H9 (cell line): ENCODE measurements around the gene FZD2. TPM values are rescaled to one million over a fixed set of nuclear protein-coding genes. Genes with fewer than 3 reads are reported as not detected.

Experiments
- DNase-seq: peaks from one replicate; pipeline ENCODE4 v3.0.0-alpha.2; 2017
- H2AFZ ChIP-seq: one replicate; pipeline ENCODE4 v1.6.1; 2013; ENCODE audit warnings: mild to moderate bottlenecking, low read length, control low read depth, moderate library complexity
- H2AK5ac ChIP-seq: 2 replicates; pipeline ENCODE4 v1.6.1; 2013; ENCODE audit warnings: low read length, control low read depth, mixed read lengths; ENCODE audit not compliant: insufficient read length
- H2BK120ac ChIP-seq: one replicate; pipeline ENCODE4 v1.6.1; 2013; ENCODE audit warnings: low read depth, mild to moderate bottlenecking, low read length, control low read depth, inconsistent platforms; ENCODE audit not compliant: poor library complexity, severe bottlenecking
- H2BK12ac ChIP-seq: 2 replicates; pipeline ENCODE4 v1.6.1; 2013; ENCODE audit warnings: low read length, control low read depth, mixed read lengths, low read depth; ENCODE audit not compliant: insufficient read length
- H2BK15ac ChIP-seq: 2 replicates; pipeline ENCODE4 v1.6.1; 2013; ENCODE audit warnings: low read depth, low read length, control low read depth
- H2BK20ac ChIP-seq: one replicate; pipeline ENCODE4 v1.6.1; 2013; ENCODE audit warnings: low read depth, mild to moderate bottlenecking, low read length, control low read depth, inconsistent platforms; ENCODE audit not compliant: poor library complexity, severe bottlenecking
- H2BK5ac ChIP-seq: 2 replicates; pipeline ENCODE4 v1.6.1; 2013; ENCODE audit warnings: low read length, control low read depth, mixed read lengths; ENCODE audit not compliant: insufficient read length
- H3K14ac ChIP-seq: 2 replicates; pipeline ENCODE4 v1.6.1; 2013; ENCODE audit warnings: low read length, control low read depth; ENCODE audit not compliant: insufficient read depth
- H3K18ac ChIP-seq: 2 replicates; pipeline ENCODE4 v1.6.1; 2013; ENCODE audit warnings: low read depth, mild to moderate bottlenecking, mixed read lengths, low read length, control low read depth; ENCODE audit not compliant: insufficient read length
- H3K23ac ChIP-seq: 2 replicates; pipeline ENCODE4 v1.6.1; 2013; ENCODE audit warnings: low read length, control low read depth, mixed read lengths, low read depth; ENCODE audit not compliant: insufficient read length
- H3K23me2 ChIP-seq: 2 replicates; pipeline ENCODE4 v1.6.1; 2013; ENCODE audit warnings: low read depth, mild to moderate bottlenecking, mixed read lengths, low read length, control low read depth; ENCODE audit not compliant: insufficient read length, poor library complexity, severe bottlenecking
- H3K27ac ChIP-seq: 2 replicates; pipeline ENCODE4 v1.5.1; 2013; ENCODE audit warnings: low read length, control low read depth, mixed read lengths, low read depth; ENCODE audit not compliant: insufficient read length
- H3K27me3 ChIP-seq: 2 replicates; pipeline ENCODE4 v1.6.1; 2013; ENCODE audit warnings: low read length, control low read depth, inconsistent platforms; ENCODE audit not compliant: insufficient read depth
- H3K4ac ChIP-seq: 2 replicates; pipeline ENCODE4 v1.6.1; 2013; ENCODE audit warnings: low read depth, mild to moderate bottlenecking, control low read depth, inconsistent platforms, low read length, moderate library complexity
- H3K4me1 ChIP-seq: 2 replicates; pipeline ENCODE4 v1.6.1; 2013; ENCODE audit warnings: low read length, control low read depth, inconsistent platforms; ENCODE audit not compliant: insufficient read depth
- H3K4me2 ChIP-seq: 2 replicates; pipeline ENCODE4 v1.6.1; 2013; ENCODE audit warnings: low read length, control low read depth, mixed read lengths; ENCODE audit not compliant: insufficient read length, insufficient read depth
- H3K56ac ChIP-seq: 2 replicates; pipeline ENCODE4 v1.6.1; 2013; ENCODE audit warnings: low read depth, mild to moderate bottlenecking, mixed read lengths, low read length, control low read depth; ENCODE audit not compliant: insufficient read length
- H3K79me1 ChIP-seq: 2 replicates; pipeline ENCODE4 v1.6.1; 2013; ENCODE audit warnings: low read depth, mild to moderate bottlenecking, moderate library complexity, low read length, control low read depth, inconsistent platforms; ENCODE audit not compliant: insufficient read depth, poor library complexity, severe bottlenecking
- H3K79me2 ChIP-seq: 2 replicates; pipeline ENCODE4 v1.6.1; 2013; ENCODE audit warnings: low read length, control low read depth, inconsistent platforms; ENCODE audit not compliant: insufficient read depth
- H3K9ac ChIP-seq: 2 replicates; pipeline ENCODE4 v1.6.1; 2013; ENCODE audit warnings: low read length, control low read depth, mixed read lengths; ENCODE audit not compliant: insufficient read length; ENCODE audit errors: extremely low read depth
- H3K9me3 ChIP-seq: one replicate; pipeline ENCODE4 v1.6.1; 2013; ENCODE audit warnings: low read depth, low read length, inconsistent platforms; ENCODE audit not compliant: control insufficient read depth
- H3T11ph ChIP-seq: one replicate; pipeline ENCODE4 v1.6.1; 2013; ENCODE audit warnings: mild to moderate bottlenecking, low read length, control low read depth, inconsistent platforms
- H4K20me1 ChIP-seq: one replicate; pipeline ENCODE4 v1.6.1; 2013; ENCODE audit not compliant: control insufficient read depth, insufficient read length, insufficient read depth
- H4K5ac ChIP-seq: 2 replicates; pipeline ENCODE4 v1.6.1; 2013; ENCODE audit warnings: low read depth, mild to moderate bottlenecking, mixed read lengths, low read length, control low read depth; ENCODE audit not compliant: insufficient read length
- H4K8ac ChIP-seq: replicated peaks from 2 replicates; pipeline ENCODE4 v1.6.1; 2013; ENCODE audit warnings: low read length, control low read depth, mixed read lengths, low read depth; ENCODE audit not compliant: insufficient read length
- H4K91ac ChIP-seq: 2 replicates; pipeline ENCODE4 v1.6.1; 2013; ENCODE audit warnings: low read depth, mild to moderate bottlenecking, moderate library complexity, mixed read lengths, low read length, control low read depth; ENCODE audit not compliant: insufficient read length
- H3K27ac Mint-ChIP-seq, 3 experiments: 2 replicates in 2 of 3; 3 replicates in 1 of 3; pipeline ENCODE4 v1.8.0; 2020 to 2021; ENCODE audit warnings: mixed read lengths in 3 of 3, mild to moderate bottlenecking in 1 of 3, moderate library complexity in 1 of 3
- H3K27me3 Mint-ChIP-seq: 2 replicates; pipeline ENCODE4 v1.8.0; 2021; ENCODE audit warnings: low read depth, mild to moderate bottlenecking, moderate library complexity, mixed read lengths
- H3K36me3 Mint-ChIP-seq, 3 experiments: 2 replicates in 2 of 3; 3 replicates in 1 of 3; pipeline ENCODE4 v1.8.0; 2020 to 2021; ENCODE audit warnings: low read depth in 3 of 3, mixed read lengths in 3 of 3; ENCODE audit not compliant: insufficient read depth in 1 of 3
- H3K4me1 Mint-ChIP-seq, 2 experiments: 2 replicates each; pipeline ENCODE4 v1.8.0; 2020; ENCODE audit warnings: mixed read lengths in 2 of 2
- H3K4me3 Mint-ChIP-seq, 2 experiments: 2 replicates in 1 of 2; 3 replicates in 1 of 2; pipeline ENCODE4 v1.8.0; 2020 to 2021; ENCODE audit warnings: mild to moderate bottlenecking in 2 of 2, mixed read lengths in 2 of 2, moderate library complexity in 1 of 2
- H3K9me3 Mint-ChIP-seq, 2 experiments: 2 replicates in 1 of 2; 3 replicates in 1 of 2; pipeline ENCODE4 v1.8.0; 2020; ENCODE audit warnings: mild to moderate bottlenecking in 2 of 2, mixed read lengths in 2 of 2, moderate library complexity in 1 of 2
- WGBS: extraction: QIAGEN DNeasy Blood & Tissue Kit; methylation state at CpG from one replicate; pipeline ENCODE4 v1.1.7; 2013; ENCODE audit warnings: missing lambda C conversion rate, low lambda C conversion rate, mixed read lengths; ENCODE audit not compliant: insufficient read length; ENCODE audit errors: extremely low coverage; 5-methylcytosine and 5-hydroxymethylcytosine counted together
- total RNA-seq: library from RNA; stranded (reverse); gene quantifications from 2 replicates; pipeline ENCODE4 v1.2.1, GENCODE V29; 2021
- TF ChIP-seq, protein P1 (sequence below): fragments of 200-600 bp; sonication (generic); conservative IDR thresholded peaks from 3 replicates; pipeline ENCODE4 v1.8.0; 2021; ENCODE audit warnings: antibody characterized with exemption, mild to moderate bottlenecking

Gene FZD2
- total RNA-seq, 1 experiment from 2014 or later = 18.2 TPM

- DNase-seq = peak; percentile 56
- no peak overlapping the region for H3K4me3 Mint-ChIP-seq
- H3K79me2 ChIP-seq = no peaks in the 10 kb centered on the region
- H3K9me3 Mint-ChIP-seq = no peaks in the 10 kb centered on the region
- H3K4me2 ChIP-seq = no peak overlapping the region
- no peak overlapping the region for H3K27ac ChIP-seq
- WGBS = no CpG with 5 or more reads among the region's 6 CpGs
- H3K27me3 Mint-ChIP-seq = peaks cover 4% of the 10 kb centered on the region
- peak overlapping the region; percentile 68 for H3K18ac ChIP-seq
- H3K4me1 Mint-ChIP-seq = peaks cover 20 to 45% of the 10 kb centered on the region in 2 experiments
- H3K9me3 ChIP-seq = no peaks in the 10 kb centered on the region
- H2BK20ac ChIP-seq = no peak overlapping the region
- TF ChIP-seq, protein P1, sequence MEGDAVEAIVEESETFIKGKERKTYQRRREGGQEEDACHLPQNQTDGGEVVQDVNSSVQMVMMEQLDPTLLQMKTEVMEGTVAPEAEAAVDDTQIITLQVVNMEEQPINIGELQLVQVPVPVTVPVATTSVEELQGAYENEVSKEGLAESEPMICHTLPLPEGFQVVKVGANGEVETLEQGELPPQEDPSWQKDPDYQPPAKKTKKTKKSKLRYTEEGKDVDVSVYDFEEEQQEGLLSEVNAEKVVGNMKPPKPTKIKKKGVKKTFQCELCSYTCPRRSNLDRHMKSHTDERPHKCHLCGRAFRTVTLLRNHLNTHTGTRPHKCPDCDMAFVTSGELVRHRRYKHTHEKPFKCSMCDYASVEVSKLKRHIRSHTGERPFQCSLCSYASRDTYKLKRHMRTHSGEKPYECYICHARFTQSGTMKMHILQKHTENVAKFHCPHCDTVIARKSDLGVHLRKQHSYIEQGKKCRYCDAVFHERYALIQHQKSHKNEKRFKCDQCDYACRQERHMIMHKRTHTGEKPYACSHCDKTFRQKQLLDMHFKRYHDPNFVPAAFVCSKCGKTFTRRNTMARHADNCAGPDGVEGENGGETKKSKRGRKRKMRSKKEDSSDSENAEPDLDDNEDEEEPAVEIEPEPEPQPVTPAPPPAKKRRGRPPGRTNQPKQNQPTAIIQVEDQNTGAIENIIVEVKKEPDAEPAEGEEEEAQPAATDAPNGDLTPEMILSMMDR = no peak
- no peaks in the 10 kb centered on the region for H3K27me3 ChIP-seq
- no peak overlapping the region for H3K4ac ChIP-seq
- peak overlapping the region in 1 of 3 experiments; percentile 68; a peak in 3 of 7 replicates for H3K27ac Mint-ChIP-seq
- H2AK5ac ChIP-seq = no peak overlapping the region
- H3K36me3 Mint-ChIP-seq = no peaks in the 10 kb centered on the region; a peak in 1 of 7 replicates
- H2BK5ac ChIP-seq = no peak overlapping the region
- H2BK15ac ChIP-seq = no peak overlapping the region
- H4K8ac ChIP-seq = no peak overlapping the region
- no peak overlapping the region for H3K23ac ChIP-seq
- H4K20me1 ChIP-seq = no peaks in the 10 kb centered on the region
- no peak overlapping the region for H2AFZ ChIP-seq
- H3K4me1 ChIP-seq = peaks cover 8% of the 10 kb centered on the region; the same call in 1 of the 2 replicates
- no peak overlapping the region for H4K5ac ChIP-seq
- H2BK12ac ChIP-seq = peak overlapping the region; percentile 3
- no peaks in the 10 kb centered on the region for H3K79me1 ChIP-seq
- no peak overlapping the region for H3K9ac ChIP-seq
- peak overlapping the region; percentile 8 for H3K14ac ChIP-seq
- no peak overlapping the region for H3T11ph ChIP-seq
- peak overlapping the region; percentile 7 for H4K91ac ChIP-seq
- no peaks in the 10 kb centered on the region for H3K23me2 ChIP-seq
- H2BK120ac ChIP-seq = no peak overlapping the region
- H3K56ac ChIP-seq = no peak overlapping the region
Observed at GRCh38 chr17:44608727-44609435, 51.6 kb downstream of the FZD2 start.
